Measurements from ENCODE around the gene TBC1D9. TPM values are rescaled to one million over a fixed set of nuclear protein-coding genes. Genes with fewer than 3 reads are reported as not detected.
A peak's percentile ranks its signal among the peaks of the same experiment; 100 is the strongest.

The TBC1D9 gene
- total and polyA plus RNA-seq, 2 of the 13 experiments (the other 11 are each of a cell fraction or from before 2014, with no cell fraction given) = 11.9 to 12.2 TPM

DNA sequence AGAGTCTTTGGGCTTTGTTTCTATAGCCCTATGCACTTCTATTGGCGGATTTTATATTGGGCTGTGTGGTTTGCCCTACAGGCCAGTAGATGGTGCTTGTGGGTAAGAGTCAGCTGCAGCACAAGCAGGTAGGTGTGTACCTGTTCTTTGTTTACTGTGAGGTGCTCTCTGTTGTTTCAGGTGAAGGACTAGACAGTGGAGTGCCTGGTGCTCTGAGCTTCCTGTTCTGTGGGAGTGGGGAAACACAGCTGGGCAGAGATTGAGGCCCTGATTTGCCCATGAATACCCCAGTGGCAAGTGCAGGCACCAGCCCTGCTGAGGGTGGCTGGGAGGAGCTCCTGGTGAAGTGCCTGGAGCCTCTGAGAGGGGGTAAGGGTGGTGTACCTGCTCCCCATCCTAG is 161.1 kb downstream of the TBC1D9 start (continued):
- TF ChIP-seq, protein P1, sequence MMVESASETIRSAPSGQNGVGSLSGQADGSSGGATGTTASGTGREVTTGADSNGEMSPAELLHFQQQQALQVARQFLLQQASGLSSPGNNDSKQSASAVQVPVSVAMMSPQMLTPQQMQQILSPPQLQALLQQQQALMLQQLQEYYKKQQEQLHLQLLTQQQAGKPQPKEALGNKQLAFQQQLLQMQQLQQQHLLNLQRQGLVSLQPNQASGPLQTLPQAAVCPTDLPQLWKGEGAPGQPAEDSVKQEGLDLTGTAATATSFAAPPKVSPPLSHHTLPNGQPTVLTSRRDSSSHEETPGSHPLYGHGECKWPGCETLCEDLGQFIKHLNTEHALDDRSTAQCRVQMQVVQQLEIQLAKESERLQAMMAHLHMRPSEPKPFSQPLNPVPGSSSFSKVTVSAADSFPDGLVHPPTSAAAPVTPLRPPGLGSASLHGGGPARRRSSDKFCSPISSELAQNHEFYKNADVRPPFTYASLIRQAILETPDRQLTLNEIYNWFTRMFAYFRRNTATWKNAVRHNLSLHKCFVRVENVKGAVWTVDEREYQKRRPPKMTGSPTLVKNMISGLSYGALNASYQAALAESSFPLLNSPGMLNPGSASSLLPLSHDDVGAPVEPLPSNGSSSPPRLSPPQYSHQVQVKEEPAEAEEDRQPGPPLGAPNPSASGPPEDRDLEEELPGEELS (CRISPR knock-in tag; IDR thresholded peaks at IDR 0.05) = no peak
- TF ChIP-seq RAD21 (CRISPR knock-in tag; IDR thresholded peaks at IDR 0.05) = peak; percentile 62
- peak; percentile 79 for TF ChIP-seq STAG1 (CRISPR knock-in tag; IDR thresholded peaks at IDR 0.05)
- TF ChIP-seq, protein P2, sequence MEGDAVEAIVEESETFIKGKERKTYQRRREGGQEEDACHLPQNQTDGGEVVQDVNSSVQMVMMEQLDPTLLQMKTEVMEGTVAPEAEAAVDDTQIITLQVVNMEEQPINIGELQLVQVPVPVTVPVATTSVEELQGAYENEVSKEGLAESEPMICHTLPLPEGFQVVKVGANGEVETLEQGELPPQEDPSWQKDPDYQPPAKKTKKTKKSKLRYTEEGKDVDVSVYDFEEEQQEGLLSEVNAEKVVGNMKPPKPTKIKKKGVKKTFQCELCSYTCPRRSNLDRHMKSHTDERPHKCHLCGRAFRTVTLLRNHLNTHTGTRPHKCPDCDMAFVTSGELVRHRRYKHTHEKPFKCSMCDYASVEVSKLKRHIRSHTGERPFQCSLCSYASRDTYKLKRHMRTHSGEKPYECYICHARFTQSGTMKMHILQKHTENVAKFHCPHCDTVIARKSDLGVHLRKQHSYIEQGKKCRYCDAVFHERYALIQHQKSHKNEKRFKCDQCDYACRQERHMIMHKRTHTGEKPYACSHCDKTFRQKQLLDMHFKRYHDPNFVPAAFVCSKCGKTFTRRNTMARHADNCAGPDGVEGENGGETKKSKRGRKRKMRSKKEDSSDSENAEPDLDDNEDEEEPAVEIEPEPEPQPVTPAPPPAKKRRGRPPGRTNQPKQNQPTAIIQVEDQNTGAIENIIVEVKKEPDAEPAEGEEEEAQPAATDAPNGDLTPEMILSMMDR (CRISPR knock-in tag; IDR thresholded peaks at IDR 0.05) = peak; percentile 79
- TF ChIP-seq ZNF577 (CRISPR knock-in tag; IDR thresholded peaks at IDR 0.05; ENCODE audit: borderline replicate concordance, low read depth) = no peak

DNA sequence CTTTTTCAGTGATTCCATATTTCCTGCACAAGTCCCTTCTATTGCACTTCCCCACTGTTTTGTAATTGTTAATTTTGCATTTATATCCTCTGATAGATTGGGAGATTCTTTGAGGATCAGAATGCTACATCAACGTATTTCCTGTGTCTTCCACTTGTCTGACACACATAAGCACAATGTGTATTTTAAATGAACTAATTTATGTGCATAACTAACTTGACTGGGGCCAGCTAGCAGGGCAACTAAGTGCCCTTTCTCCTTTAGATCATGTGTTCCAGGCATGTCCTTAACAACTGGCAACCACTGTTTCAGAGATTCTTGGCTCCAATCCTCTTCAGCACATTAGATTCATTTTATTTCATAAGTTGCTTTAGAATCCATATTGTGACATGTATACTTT is 171.7 kb downstream of the TBC1D9 start:
- BruUV-seq (replicated peaks) = no TSS peak
- H4K20me1 ChIP-seq (ENCODE audit: insufficient read depth, low read length) = no peaks in the 10 kb centered on the region
- in situ Hi-C loops (cut with HindIII; ENCODE audit: extremely low pct_ligation_motif_present, low pct_unique_long_range_greater_than_20kb) (no loop called here), intact Hi-C loops (cut with micrococcal nuclease; ENCODE audit: unreplicated experiment) (no loop called here)
- H3K27ac ChIP-seq (ENCODE audit: extremely low read length, insufficient read depth, low read length) = no peak overlapping the region
- H3K4me2 ChIP-seq (ENCODE audit: low read depth, low read length) = no peak overlapping the region
- ChIA-PET CTCF (ENCODE audit: low intra/inter-chr PET ratio, low total read pairs) (no interaction called here), POLR2A (no interaction called here)
- TF ChIP-seq KDM6A (CRISPR knock-in tag; IDR thresholded peaks at IDR 0.05; ENCODE audit: low read depth) (no peak), TGIF2 (CRISPR knock-in tag; IDR thresholded peaks at IDR 0.05) (no peak), SMYD3 (CRISPR knock-in tag; IDR thresholded peaks at IDR 0.05) (no peak), JARID2 (CRISPR knock-in tag; IDR thresholded peaks at IDR 0.05; ENCODE audit: insufficient replicate concordance) (no peak), ATM (IDR thresholded peaks at IDR 0.05; ENCODE audit: borderline replicate concordance) (no peak), ZNF619 (CRISPR knock-in tag; IDR thresholded peaks at IDR 0.05) (no peak), ZBTB3 (CRISPR knock-in tag; IDR thresholded peaks at IDR 0.05; ENCODE audit: borderline replicate concordance, low read depth) (no peak), NFATC3 (CRISPR knock-in tag; IDR thresholded peaks at IDR 0.05) (no peak), MEIS1 (CRISPR knock-in tag; IDR thresholded peaks at IDR 0.05; ENCODE audit: borderline replicate concordance) (no peak), DNMT1 (CRISPR knock-in tag; IDR thresholded peaks at IDR 0.05) (no peak), TBX2 (CRISPR knock-in tag; IDR thresholded peaks at IDR 0.05; ENCODE audit: borderline replicate concordance) (no peak), ZNF7 (CRISPR knock-in tag; IDR thresholded peaks at IDR 0.05) (no peak), SKI (IDR thresholded peaks at IDR 0.05; ENCODE audit: partially characterized antibody) (no peak)
- TF ChIP-seq, protein P3, sequence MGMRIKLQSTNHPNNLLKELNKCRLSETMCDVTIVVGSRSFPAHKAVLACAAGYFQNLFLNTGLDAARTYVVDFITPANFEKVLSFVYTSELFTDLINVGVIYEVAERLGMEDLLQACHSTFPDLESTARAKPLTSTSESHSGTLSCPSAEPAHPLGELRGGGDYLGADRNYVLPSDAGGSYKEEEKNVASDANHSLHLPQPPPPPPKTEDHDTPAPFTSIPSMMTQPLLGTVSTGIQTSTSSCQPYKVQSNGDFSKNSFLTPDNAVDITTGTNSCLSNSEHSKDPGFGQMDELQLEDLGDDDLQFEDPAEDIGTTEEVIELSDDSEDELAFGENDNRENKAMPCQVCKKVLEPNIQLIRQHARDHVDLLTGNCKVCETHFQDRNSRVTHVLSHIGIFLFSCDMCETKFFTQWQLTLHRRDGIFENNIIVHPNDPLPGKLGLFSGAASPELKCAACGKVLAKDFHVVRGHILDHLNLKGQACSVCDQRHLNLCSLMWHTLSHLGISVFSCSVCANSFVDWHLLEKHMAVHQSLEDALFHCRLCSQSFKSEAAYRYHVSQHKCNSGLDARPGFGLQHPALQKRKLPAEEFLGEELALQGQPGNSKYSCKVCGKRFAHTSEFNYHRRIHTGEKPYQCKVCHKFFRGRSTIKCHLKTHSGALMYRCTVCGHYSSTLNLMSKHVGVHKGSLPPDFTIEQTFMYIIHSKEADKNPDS (CRISPR knock-in tag; IDR thresholded peaks at IDR 0.05) = no peak
- peaks cover 0 to 19% of the 10 kb centered on the region in 2 experiments; a peak in 2 of 5 replicates for H3K27me3 ChIP-seq (ENCODE audit: control insufficient read depth in 1 of 2, insufficient read depth in 2 of 2, low read length in 2 of 2)
- no peaks in the 10 kb centered on the region for H3K79me2 ChIP-seq (ENCODE audit: insufficient read depth, low read length)
- H3K4me3 ChIP-seq (replicated peaks in 1 of 3; ENCODE audit: insufficient read depth in 1 of 3, low read depth in 2 of 3, low read length in 3 of 3) = no peak overlapping the region
- H3K9ac ChIP-seq (ENCODE audit: insufficient read depth, low read depth, low read length) = no peak overlapping the region
- DNase-seq (ENCODE audit: low spot score) = no peak
- no peaks in the 10 kb centered on the region for H3K9me3 ChIP-seq (ENCODE audit: low read length)
- FAIRE-seq = no peak
- no peaks in the 10 kb centered on the region for H3K36me3 ChIP-seq (replicated peaks in 1 of 2; ENCODE audit: control insufficient read depth in 1 of 2, insufficient read depth in 2 of 2, low read length in 2 of 2)
- no peaks in the 10 kb centered on the region for H3K4me1 ChIP-seq (ENCODE audit: insufficient read depth, low read length)
- ATAC-seq = no peak
- no peak overlapping the region for H2AFZ ChIP-seq (ENCODE audit: low read length)
- WGBS (ENCODE audit: low lambda C conversion rate) = 4% methylated on average over 1 of the region's 1 CpG

Measured in HepG2 (cell line).